Immature natural killer cell (primary cell): ENCODE results near the gene SMIM1. TPM values are rescaled to one million over a fixed set of nuclear protein-coding genes. Genes with fewer than 3 reads are reported as not detected.

ENCODE experiments used
- DNase-seq, 3 donors: peaks; one replicate each; pipeline ENCODE4 v3.0.0; 2022; ENCODE audit warnings: mixed read lengths in 1 of 3
- H3K27ac Mint-ChIP-seq, 6 donors: one replicate each; pipeline ENCODE4 v1.8.0; 2020; ENCODE audit warnings: mixed read lengths in 6 of 6, mild to moderate bottlenecking in 5 of 6, inconsistent platforms in 4 of 6, moderate library complexity in 3 of 6
- H3K27me3 Mint-ChIP-seq, 3 donors: one replicate each; pipeline ENCODE4 v1.8.0; 2020 to 2021; ENCODE audit warnings: low read depth in 3 of 3, mild to moderate bottlenecking in 3 of 3, mixed read lengths in 3 of 3, moderate library complexity in 3 of 3, inconsistent platforms in 1 of 3
- H3K36me3 Mint-ChIP-seq, 3 donors: one replicate each; pipeline ENCODE4 v1.8.0; 2020; ENCODE audit warnings: mixed read lengths in 3 of 3, inconsistent platforms in 2 of 3, mild to moderate bottlenecking in 2 of 3
- H3K4me1 Mint-ChIP-seq, 2 donors: one replicate each; pipeline ENCODE4 v1.8.0; 2020; ENCODE audit warnings: inconsistent platforms in 2 of 2, mild to moderate bottlenecking in 2 of 2, mixed read lengths in 2 of 2, moderate library complexity in 1 of 2
- H3K4me3 Mint-ChIP-seq, 5 donors: one replicate each; pipeline ENCODE4 v1.8.0; 2020; ENCODE audit warnings: mild to moderate bottlenecking in 5 of 5, mixed read lengths in 5 of 5, inconsistent platforms in 3 of 5, moderate library complexity in 3 of 5
- H3K9me3 Mint-ChIP-seq, 6 donors: one replicate each; pipeline ENCODE4 v1.8.0; 2020; ENCODE audit warnings: mild to moderate bottlenecking in 6 of 6, mixed read lengths in 6 of 6, inconsistent platforms in 4 of 6, moderate library complexity in 3 of 6
- polyA plus RNA-seq, 3 donors: library from polyadenylated mRNA; unstranded; fragments of 300-500 nt; fragmentation: Illumina TruSeq; gene quantifications; one replicate each; pipeline ENCODE4 v1.2.3, GENCODE V29; 2021

Gene SMIM1
- polyA plus RNA-seq, 3 donors from 2014 or later = 0.96 TPM; not detected in 2

- H3K27me3 Mint-ChIP-seq = peaks cover 3 to 7% (median 4%) of the 10 kb centered on the region in 3 donors
- H3K36me3 Mint-ChIP-seq = peaks cover 0 to 12% (median 4%) of the 10 kb centered on the region in 3 donors
- no peak overlapping the region for H3K4me3 Mint-ChIP-seq
- peaks cover 4 to 8% of the 10 kb centered on the region in 2 donors for H3K4me1 Mint-ChIP-seq
- H3K9me3 Mint-ChIP-seq = no peaks in the 10 kb centered on the region
- DNase-seq = no peak
- H3K27ac Mint-ChIP-seq = peak overlapping the region in 3 of 6 donors; percentile 34 to 51 (median 44)
These were observed 39.0 kb downstream of the SMIM1 start for GRCh38 chr1:3811595-3811911.

GRCh38 chr1:3814065-3814464 is 41.5 kb downstream of the SMIM1 start:
- DNase-seq = no peak
- H3K4me1 Mint-ChIP-seq = peaks cover 4 to 8% of the 10 kb centered on the region in 2 donors
- peaks cover 0 to 8% (median 5%) of the 10 kb centered on the region in 3 donors for H3K27me3 Mint-ChIP-seq
- H3K4me3 Mint-ChIP-seq = no peak overlapping the region
- H3K27ac Mint-ChIP-seq = no peak overlapping the region
- no peaks in the 10 kb centered on the region for H3K9me3 Mint-ChIP-seq
- peaks cover 4 to 12% (median 4%) of the 10 kb centered on the region in 3 donors for H3K36me3 Mint-ChIP-seq

GRCh38 chr1:3814771-3815561 is 42.4 kb downstream of the SMIM1 start:
- H3K4me3 Mint-ChIP-seq = no peak overlapping the region
- H3K9me3 Mint-ChIP-seq = no peaks in the 10 kb centered on the region
- peaks cover 5 to 17% (median 8%) of the 10 kb centered on the region in 3 donors for H3K36me3 Mint-ChIP-seq
- H3K27me3 Mint-ChIP-seq = peaks cover 0 to 8% (median 5%) of the 10 kb centered on the region in 3 donors
- no peak for DNase-seq
- H3K27ac Mint-ChIP-seq = no peak overlapping the region
- peaks cover 3 to 5% of the 10 kb centered on the region in 2 donors for H3K4me1 Mint-ChIP-seq

GRCh38 chr1:3816331-3817137 is 44.0 kb downstream of the SMIM1 start:
- H3K4me1 Mint-ChIP-seq = no peaks in the 10 kb centered on the region
- peaks cover 0 to 1% (median 0%) of the 10 kb centered on the region in 6 donors for H3K9me3 Mint-ChIP-seq
- no peak overlapping the region for H3K4me3 Mint-ChIP-seq
- DNase-seq = no peak
- no peak overlapping the region for H3K27ac Mint-ChIP-seq
- peaks cover 8 to 28% (median 10%) of the 10 kb centered on the region in 3 donors for H3K36me3 Mint-ChIP-seq
- H3K27me3 Mint-ChIP-seq = peaks cover 0 to 8% (median 4%) of the 10 kb centered on the region in 3 donors

GRCh38 chr1:3817138-3817740 is 44.7 kb downstream of the SMIM1 start:
- no peak overlapping the region for H3K27ac Mint-ChIP-seq
- peaks cover 12 to 35% (median 14%) of the 10 kb centered on the region in 3 donors for H3K36me3 Mint-ChIP-seq
- H3K4me3 Mint-ChIP-seq = no peak overlapping the region
- peaks cover 0 to 8% (median 4%) of the 10 kb centered on the region in 3 donors for H3K27me3 Mint-ChIP-seq
- H3K9me3 Mint-ChIP-seq = peaks cover 0 to 1% (median 0%) of the 10 kb centered on the region in 6 donors
- no peaks in the 10 kb centered on the region for H3K4me1 Mint-ChIP-seq
- no peak for DNase-seq

GRCh38 chr1:3817821-3818597 is 45.5 kb downstream of the SMIM1 start:
- H3K4me1 Mint-ChIP-seq = no peaks in the 10 kb centered on the region
- no peak for DNase-seq
- no peak overlapping the region for H3K27ac Mint-ChIP-seq
- peaks cover 12 to 39% (median 14%) of the 10 kb centered on the region in 3 donors for H3K36me3 Mint-ChIP-seq
- no peak overlapping the region for H3K4me3 Mint-ChIP-seq
- peaks cover 0 to 1% (median 0%) of the 10 kb centered on the region in 6 donors for H3K9me3 Mint-ChIP-seq
- H3K27me3 Mint-ChIP-seq = peaks cover 0 to 8% (median 4%) of the 10 kb centered on the region in 3 donors

- Mint-ChIP-seq H3K27ac (peak overlapping the region in 1 of 6 donors; percentile 33), H3K9me3 (peaks cover 0 to 1% (median 0%) of the 10 kb centered on the region in 6 donors), H3K4me3 (no peak overlapping the region), H3K4me1 (no peaks in the 10 kb centered on the region), H3K36me3 (peaks cover 12 to 48% (median 14%) of the 10 kb centered on the region in 3 donors), H3K27me3 (peaks cover 0 to 8% (median 4%) of the 10 kb centered on the region in 3 donors)
- DNase-seq = no peak
These were observed 47.2 kb downstream of the SMIM1 start for GRCh38 chr1:3819771-3820200.

- H3K27ac Mint-ChIP-seq = no peak overlapping the region
- H3K4me1 Mint-ChIP-seq = no peaks in the 10 kb centered on the region
- H3K27me3 Mint-ChIP-seq = peaks cover 0 to 7% (median 4%) of the 10 kb centered on the region in 3 donors
- DNase-seq = no peak
- peaks cover 0 to 1% (median 0%) of the 10 kb centered on the region in 6 donors for H3K9me3 Mint-ChIP-seq
- no peak overlapping the region for H3K4me3 Mint-ChIP-seq
- H3K36me3 Mint-ChIP-seq = peaks cover 9 to 43% (median 14%) of the 10 kb centered on the region in 3 donors
These were observed 47.8 kb downstream of the SMIM1 start for GRCh38 chr1:3820316-3820715.

GRCh38 chr1:3821004-3821403 is 48.5 kb downstream of the SMIM1 start:
- peaks cover 0 to 7% (median 4%) of the 10 kb centered on the region in 3 donors for H3K27me3 Mint-ChIP-seq
- no peaks in the 10 kb centered on the region for H3K4me1 Mint-ChIP-seq
- no peak overlapping the region for H3K4me3 Mint-ChIP-seq
- peaks cover 0 to 1% (median 0%) of the 10 kb centered on the region in 6 donors for H3K9me3 Mint-ChIP-seq
- peaks cover 13 to 46% (median 14%) of the 10 kb centered on the region in 3 donors for H3K36me3 Mint-ChIP-seq
- no peak for DNase-seq
- H3K27ac Mint-ChIP-seq = no peak overlapping the region

GRCh38 chr1:3821447-3821846 is 48.9 kb downstream of the SMIM1 start:
- Mint-ChIP-seq H3K27ac (peak overlapping the region in 1 of 6 donors; percentile 3), H3K4me1 (no peaks in the 10 kb centered on the region), H3K36me3 (peaks cover 14 to 46% (median 14%) of the 10 kb centered on the region in 3 donors), H3K27me3 (peaks cover 0 to 7% (median 4%) of the 10 kb centered on the region in 3 donors), H3K4me3 (no peak overlapping the region), H3K9me3 (peaks cover 0 to 1% (median 0%) of the 10 kb centered on the region in 6 donors)
- DNase-seq = no peak

- no peak for DNase-seq
- Mint-ChIP-seq H3K27ac (no peak overlapping the region), H3K4me1 (no peaks in the 10 kb centered on the region), H3K9me3 (peaks cover 0 to 1% (median 0%) of the 10 kb centered on the region in 6 donors), H3K27me3 (peaks cover 0 to 5% (median 4%) of the 10 kb centered on the region in 3 donors), H3K36me3 (peaks cover 14 to 46% (median 14%) of the 10 kb centered on the region in 3 donors), H3K4me3 (no peak overlapping the region)
These were observed 49.4 kb downstream of the SMIM1 start for GRCh38 chr1:3821908-3822307.

GRCh38 chr1:3822421-3822820 is 49.9 kb downstream of the SMIM1 start:
- no peaks in the 10 kb centered on the region for H3K4me1 Mint-ChIP-seq
- DNase-seq = no peak
- H3K27me3 Mint-ChIP-seq = peaks cover 0 to 3% (median 2%) of the 10 kb centered on the region in 3 donors
- peaks cover 0 to 1% (median 0%) of the 10 kb centered on the region in 6 donors for H3K9me3 Mint-ChIP-seq
- peaks cover 14 to 46% (median 14%) of the 10 kb centered on the region in 3 donors for H3K36me3 Mint-ChIP-seq
- H3K4me3 Mint-ChIP-seq = no peak overlapping the region
- no peak overlapping the region for H3K27ac Mint-ChIP-seq

GRCh38 chr1:3824650-3825049 is 52.1 kb downstream of the SMIM1 start:
- DNase-seq = no peak
- peaks cover 0 to 2% (median 0%) of the 10 kb centered on the region in 3 donors for H3K27me3 Mint-ChIP-seq
- H3K4me1 Mint-ChIP-seq = no peaks in the 10 kb centered on the region
- H3K4me3 Mint-ChIP-seq = no peak overlapping the region
- H3K9me3 Mint-ChIP-seq = peaks cover 0 to 1% (median 0%) of the 10 kb centered on the region in 6 donors
- peak overlapping the region in 1 of 6 donors; percentile 50 for H3K27ac Mint-ChIP-seq
- H3K36me3 Mint-ChIP-seq = peaks cover 14 to 55% (median 24%) of the 10 kb centered on the region in 3 donors
